HEK293 (cell line): ENCODE data around the gene ARRB2.

Experiments
- CTCF ChIP-seq: fragments of 450-650 bp; formaldehyde crosslinking; IDR thresholded peaks from 2 replicates; pipeline ENCODE4 v1.5.1; 2016; ENCODE audit warnings: missing biosample characterization, missing genetic modification characterization
- PATZ1 ChIP-seq: fragments of 450-650 bp; formaldehyde crosslinking; IDR thresholded peaks from 2 replicates; pipeline ENCODE4 v1.5.1; 2016; ENCODE audit warnings: missing biosample characterization, missing genetic modification characterization
- PRDM4 ChIP-seq: fragments of 450-650 bp; formaldehyde crosslinking; IDR thresholded peaks from 2 replicates; pipeline ENCODE4 v1.5.1; 2017; ENCODE audit warnings: missing biosample characterization, missing genetic modification characterization
- REST ChIP-seq: fragments of 450-650 bp; formaldehyde crosslinking; IDR thresholded peaks from 2 replicates; pipeline ENCODE4 v1.5.1; 2016; ENCODE audit warnings: missing biosample characterization, missing genetic modification characterization
- SETDB1 ChIP-seq: IDR thresholded peaks from one replicate; pipeline ENCODE4 v1.6.1; 2017; ENCODE audit warnings: mild to moderate bottlenecking, low read length, moderate library complexity, mixed read lengths; ENCODE audit not compliant: insufficient read length
- ZNF138 ChIP-seq: fragments of 450-650 bp; formaldehyde crosslinking; IDR thresholded peaks from 2 replicates; pipeline ENCODE4 v1.5.1; 2016; ENCODE audit warnings: missing biosample characterization, missing genetic modification characterization, borderline replicate concordance
- ZNF777 ChIP-seq: fragments of 450-650 bp; formaldehyde crosslinking; IDR thresholded peaks from 2 replicates; pipeline ENCODE4 v1.5.1; 2017; ENCODE audit warnings: missing biosample characterization, missing genetic modification characterization, borderline replicate concordance

GRCh38 chr17:4674685-4674998 lies 35.8 kb upstream of the ARRB2 start:
- TF ChIP-seq PRDM4 (tag by site-specific recombination) (no peak), REST (tag by site-specific recombination) (no peak), ZNF138 (tag by site-specific recombination) (no peak), CTCF (no peak), PATZ1 (tag by site-specific recombination) (no peak), SETDB1 (no peak), ZNF777 (tag by site-specific recombination) (no peak)
